Osteoblast (primary cell): Measurements from ENCODE around the gene MEOX1. TPM values are rescaled to one million over a fixed set of nuclear protein-coding genes. Genes with fewer than 3 reads are reported as not detected.

Source experiments
- DNase-seq: peaks from one replicate; pipeline ENCODE4 v3.0.0; 2011; ENCODE audit warnings: low spot score, mixed read lengths; ENCODE audit not compliant: insufficient read length; ENCODE audit errors: missing footprints
- H2AFZ ChIP-seq: 2 replicates; pipeline ENCODE4 v1.6.0; 2011; ENCODE audit warnings: mild to moderate bottlenecking, low read length
- H3K27ac ChIP-seq: 2 replicates; pipeline ENCODE4 v1.5.1; 2011; ENCODE audit warnings: mild to moderate bottlenecking, low read depth, low read length, moderate library complexity
- H3K27me3 ChIP-seq: 2 replicates; pipeline ENCODE4 v1.6.0; 2012; ENCODE audit warnings: mild to moderate bottlenecking, control low read depth, inconsistent platforms, low read length, moderate library complexity; ENCODE audit not compliant: insufficient read depth
- H3K36me3 ChIP-seq: 2 replicates; pipeline ENCODE4 v1.5.1; 2011; ENCODE audit warnings: mild to moderate bottlenecking, low read length, control low read depth, moderate library complexity; ENCODE audit not compliant: insufficient read depth
- H3K4me1 ChIP-seq: 2 replicates; pipeline ENCODE4 v1.5.1; 2011; ENCODE audit warnings: mild to moderate bottlenecking, low read length, control low read depth, moderate library complexity; ENCODE audit not compliant: insufficient read depth
- H3K4me2 ChIP-seq: 2 replicates; pipeline ENCODE4 v1.6.0; 2011; ENCODE audit warnings: mild to moderate bottlenecking, low read length; ENCODE audit not compliant: insufficient read depth
- H3K4me3 ChIP-seq: fragments of 200-600 bp; sonication (generic); 3 replicates; pipeline ENCODE4 v1.5.1; 2012; ENCODE audit warnings: mild to moderate bottlenecking, low read length, inconsistent platforms; ENCODE audit not compliant: insufficient read depth
- H3K79me2 ChIP-seq: 2 replicates; pipeline ENCODE4 v1.6.0; 2012; ENCODE audit warnings: mild to moderate bottlenecking, low read length, control low read depth, inconsistent platforms; ENCODE audit not compliant: insufficient read depth
- H3K9me3 ChIP-seq: 2 replicates; pipeline ENCODE4 v1.5.1; 2011; ENCODE audit warnings: low read depth, low read length, control low read depth
- H4K20me1 ChIP-seq: 2 replicates; pipeline ENCODE4 v1.6.0; 2012; ENCODE audit warnings: mild to moderate bottlenecking, low read length, control low read depth; ENCODE audit not compliant: insufficient read depth
- total RNA-seq: library from RNA; depleted of rRNA; stranded (reverse); fragments of >200 nt; gene quantifications from 2 replicates; pipeline ENCODE4 v1.2.3, GENCODE V29; 2012
- TF ChIP-seq, protein P1 (sequence below): IDR thresholded peaks from 2 replicates; pipeline ENCODE4 v1.5.1; 2011; ENCODE audit warnings: mild to moderate bottlenecking, low read depth, low read length, moderate library complexity; ENCODE audit errors: extremely low read depth

MEOX1 gene
- total RNA-seq, 1 donor: under 0.01 TPM

DNA sequence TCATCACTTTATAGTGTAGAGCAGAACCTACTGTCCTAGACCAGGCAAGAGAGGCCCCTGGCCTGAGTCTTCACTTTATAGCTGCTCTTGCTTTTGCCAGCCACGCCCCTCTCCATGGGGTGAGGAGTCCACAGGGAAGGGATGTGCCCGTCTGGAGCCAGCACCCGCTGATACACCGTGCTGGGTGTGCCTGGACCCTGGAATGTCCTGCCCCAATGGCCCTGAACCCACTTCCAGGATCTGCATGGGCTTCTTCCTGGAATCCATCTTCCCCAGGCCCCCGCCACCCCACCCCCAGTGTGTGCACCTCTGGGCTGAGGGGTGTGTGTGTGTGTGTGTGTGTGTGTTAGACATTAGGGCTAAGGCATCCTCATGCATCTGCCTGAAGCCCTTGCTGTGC is 44.9 kb downstream of the MEOX1 start:
- Histone ChIP-seq H4K20me1 (no peaks in the 10 kb centered on the region), H3K9me3 (no peaks in the 10 kb centered on the region), H3K27ac (no peak overlapping the region), H3K79me2 (no peaks in the 10 kb centered on the region), H2AFZ (no peak overlapping the region), H3K4me1 (no peaks in the 10 kb centered on the region), H3K4me2 (no peak overlapping the region), H3K36me3 (no peaks in the 10 kb centered on the region), H3K4me3 (no peak overlapping the region), H3K27me3 (peaks cover 8% of the 10 kb centered on the region)
- DNase-seq: no peak
- TF ChIP-seq, protein P1, sequence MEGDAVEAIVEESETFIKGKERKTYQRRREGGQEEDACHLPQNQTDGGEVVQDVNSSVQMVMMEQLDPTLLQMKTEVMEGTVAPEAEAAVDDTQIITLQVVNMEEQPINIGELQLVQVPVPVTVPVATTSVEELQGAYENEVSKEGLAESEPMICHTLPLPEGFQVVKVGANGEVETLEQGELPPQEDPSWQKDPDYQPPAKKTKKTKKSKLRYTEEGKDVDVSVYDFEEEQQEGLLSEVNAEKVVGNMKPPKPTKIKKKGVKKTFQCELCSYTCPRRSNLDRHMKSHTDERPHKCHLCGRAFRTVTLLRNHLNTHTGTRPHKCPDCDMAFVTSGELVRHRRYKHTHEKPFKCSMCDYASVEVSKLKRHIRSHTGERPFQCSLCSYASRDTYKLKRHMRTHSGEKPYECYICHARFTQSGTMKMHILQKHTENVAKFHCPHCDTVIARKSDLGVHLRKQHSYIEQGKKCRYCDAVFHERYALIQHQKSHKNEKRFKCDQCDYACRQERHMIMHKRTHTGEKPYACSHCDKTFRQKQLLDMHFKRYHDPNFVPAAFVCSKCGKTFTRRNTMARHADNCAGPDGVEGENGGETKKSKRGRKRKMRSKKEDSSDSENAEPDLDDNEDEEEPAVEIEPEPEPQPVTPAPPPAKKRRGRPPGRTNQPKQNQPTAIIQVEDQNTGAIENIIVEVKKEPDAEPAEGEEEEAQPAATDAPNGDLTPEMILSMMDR: no peak

DNA sequence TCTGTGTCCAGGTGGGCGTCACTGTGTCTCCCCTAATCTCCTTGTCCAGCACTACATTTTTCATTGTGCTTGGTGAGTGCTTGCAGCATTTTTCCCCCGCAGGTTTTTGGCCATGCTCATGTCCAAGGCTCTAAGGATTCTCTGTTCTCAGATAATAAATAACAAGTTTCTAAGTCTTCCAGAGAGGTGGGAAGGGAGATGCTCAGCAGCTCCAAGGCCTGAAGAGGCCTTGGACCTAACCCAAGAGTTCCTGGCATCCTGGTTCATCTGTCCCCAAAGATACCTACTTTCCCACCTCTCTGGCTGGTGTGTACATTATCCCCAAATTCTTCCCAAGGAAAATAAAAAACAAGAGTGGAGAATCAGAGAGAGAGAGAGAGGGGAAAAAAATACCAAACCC is 45.3 kb downstream of the MEOX1 start:
- no peak overlapping the region for H2AFZ ChIP-seq
- no peaks in the 10 kb centered on the region for H3K4me1 ChIP-seq
- no peak overlapping the region for H3K4me2 ChIP-seq
- H3K36me3 ChIP-seq: no peaks in the 10 kb centered on the region
- no peak overlapping the region for H3K4me3 ChIP-seq
- H3K27me3 ChIP-seq: peaks cover 5% of the 10 kb centered on the region
- no peaks in the 10 kb centered on the region for H4K20me1 ChIP-seq
- no peaks in the 10 kb centered on the region for H3K9me3 ChIP-seq
- no peak overlapping the region for H3K27ac ChIP-seq
- TF ChIP-seq, protein P1: no peak
- H3K79me2 ChIP-seq: no peaks in the 10 kb centered on the region
- no peak for DNase-seq

DNA sequence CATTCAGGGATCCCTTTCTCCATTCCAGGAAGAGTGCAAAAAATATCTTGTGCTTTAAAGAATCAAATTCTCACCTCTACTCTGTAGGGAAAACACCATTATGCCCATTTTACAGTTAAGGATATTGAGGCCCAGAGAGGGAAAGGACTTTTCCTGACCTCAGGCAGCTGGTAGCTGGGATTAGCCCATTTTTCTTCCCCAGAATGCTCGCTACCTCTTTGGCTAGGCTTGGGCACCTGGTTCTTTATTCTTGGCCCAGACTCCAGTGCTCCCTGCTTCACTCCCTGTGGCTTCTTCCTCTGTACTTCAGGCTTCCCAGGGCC is 45.7 kb downstream of the MEOX1 start:
- H3K27me3 ChIP-seq: peaks cover 5% of the 10 kb centered on the region
- no peak overlapping the region for H3K4me2 ChIP-seq
- no peaks in the 10 kb centered on the region for H3K36me3 ChIP-seq
- H3K4me1 ChIP-seq: no peaks in the 10 kb centered on the region
- H2AFZ ChIP-seq: no peak overlapping the region
- no peaks in the 10 kb centered on the region for H4K20me1 ChIP-seq
- DNase-seq: no peak
- no peak overlapping the region for H3K27ac ChIP-seq
- no peak overlapping the region for H3K4me3 ChIP-seq
- no peaks in the 10 kb centered on the region for H3K9me3 ChIP-seq
- TF ChIP-seq, protein P1: no peak
- no peaks in the 10 kb centered on the region for H3K79me2 ChIP-seq

DNA sequence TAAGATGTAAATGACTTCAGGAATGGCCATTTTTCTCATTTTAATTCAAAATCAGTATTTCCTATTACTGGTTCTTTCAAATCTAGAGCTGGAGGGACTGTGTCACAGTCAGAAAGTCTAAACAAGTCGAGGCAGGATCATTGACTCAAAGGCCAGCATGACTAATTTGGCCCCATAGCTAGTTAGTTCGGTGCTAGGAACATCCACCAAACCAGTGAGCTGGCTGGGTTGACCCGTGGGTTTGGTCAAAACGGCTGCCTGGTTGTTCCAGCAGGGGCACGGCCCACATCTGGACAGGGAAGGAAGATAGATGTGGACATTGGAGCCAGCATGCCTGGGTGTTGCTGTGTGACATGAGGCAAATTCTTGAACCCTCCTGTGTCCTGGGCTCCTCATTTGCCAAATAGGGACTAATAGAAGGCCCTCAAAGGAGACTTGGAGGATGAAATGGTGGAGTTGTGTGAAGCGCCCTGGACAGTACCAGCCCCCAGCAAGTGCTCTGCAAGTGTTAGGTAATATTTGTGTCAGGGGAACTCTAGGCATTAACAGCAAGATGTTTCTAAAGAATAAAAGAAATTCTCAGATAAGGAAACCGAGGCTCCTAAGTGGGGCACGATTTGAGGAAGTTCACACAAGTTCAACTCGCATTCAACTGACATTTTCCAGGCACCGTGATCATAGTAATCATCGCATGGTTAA is 46.2 kb downstream of the MEOX1 start:
- no peaks in the 10 kb centered on the region for H3K79me2 ChIP-seq
- H3K27ac ChIP-seq: no peak overlapping the region
- H3K4me3 ChIP-seq: no peak overlapping the region
- H3K36me3 ChIP-seq: no peaks in the 10 kb centered on the region
- peaks cover 5% of the 10 kb centered on the region for H3K27me3 ChIP-seq
- H3K9me3 ChIP-seq: no peaks in the 10 kb centered on the region
- H3K4me1 ChIP-seq: no peaks in the 10 kb centered on the region
- no peak overlapping the region for H2AFZ ChIP-seq
- peak; percentile 94 for DNase-seq
- no peak overlapping the region for H3K4me2 ChIP-seq
- TF ChIP-seq, protein P1: no peak
- H4K20me1 ChIP-seq: no peaks in the 10 kb centered on the region
